H1 (cell line): ENCODE measurements around the gene PTPRG. TPM values are rescaled to one million over a fixed set of nuclear protein-coding genes. Genes with fewer than 3 reads are reported as not detected.

Source experiments
- BCL11A ChIP-seq, 2 experiments: IDR thresholded peaks; one replicate each; pipeline ENCODE4 v1.6.1; 2011; ENCODE audit warnings: low read depth in 2 of 2, low read length in 2 of 2, mild to moderate bottlenecking in 2 of 2
- CHD1 ChIP-seq: IDR thresholded peaks from 2 replicates; pipeline ENCODE4 v1.6.1; 2012; ENCODE audit warnings: low read depth, low read length, improper control_type of control experiment
- EP300 ChIP-seq, 2 experiments: IDR thresholded peaks; 1 replicate in 1 of 2; 2 replicates in 1 of 2; pipeline ENCODE4 v1.6.1; 2011 to 2012; ENCODE audit warnings: low read depth in 2 of 2, low read length in 2 of 2, mild to moderate bottlenecking in 2 of 2, borderline replicate concordance in 1 of 2, inconsistent platforms in 1 of 2, moderate library complexity in 1 of 2
- GTF2F1 ChIP-seq: IDR thresholded peaks from 2 replicates; pipeline ENCODE4 v1.6.1; 2012; ENCODE audit warnings: low read depth, low read length, improper control_type of control experiment, borderline replicate concordance
- HDAC2 ChIP-seq, 2 experiments: fragments of 300-600 bp in 1 of 2; sonication (generic) in 1 of 2; IDR thresholded peaks; 2 replicates each; pipeline ENCODE4 v1.6.1; 2011 to 2012; ENCODE audit warnings: low read depth in 2 of 2, low read length in 2 of 2, mild to moderate bottlenecking in 2 of 2, moderate library complexity in 2 of 2, borderline replicate concordance in 1 of 2, inconsistent platforms in 1 of 2
- KDM4A ChIP-seq: IDR thresholded peaks from one replicate; pipeline ENCODE4 v1.7.1; 2012; ENCODE audit warnings: low read depth, mild to moderate bottlenecking, moderate library complexity, low read length, inconsistent platforms; ENCODE audit not compliant: severe bottlenecking
- POU5F1 ChIP-seq: IDR thresholded peaks from 2 replicates; pipeline ENCODE4 v1.6.1; 2011; ENCODE audit warnings: low read depth, mild to moderate bottlenecking, low read length, moderate library complexity
- RFX5 ChIP-seq: IDR thresholded peaks from 2 replicates; pipeline ENCODE4 v1.6.1; 2011; ENCODE audit warnings: low read depth, low read length, improper control_type of control experiment, borderline replicate concordance
- RXRA ChIP-seq: IDR thresholded peaks from 2 replicates; pipeline ENCODE4 v1.6.1; 2011; ENCODE audit warnings: low read depth, mild to moderate bottlenecking, low read length, moderate library complexity; ENCODE audit not compliant: insufficient read depth
- SIN3A ChIP-seq, 2 experiments: IDR thresholded peaks in 1 of 2; conservative IDR thresholded peaks in 1 of 2; 2 replicates each; pipeline ENCODE4 v1.6.1; 2011 to 2012; ENCODE audit warnings: low read length in 2 of 2, improper control_type of control experiment in 1 of 2, low read depth in 1 of 2, mild to moderate bottlenecking in 1 of 2
- SIRT6 ChIP-seq: IDR thresholded peaks from one replicate; pipeline ENCODE4 v1.7.1; 2012; ENCODE audit warnings: low read length, inconsistent platforms
- USF2 ChIP-seq: IDR thresholded peaks from 2 replicates; pipeline ENCODE4 v1.6.1; 2011; ENCODE audit warnings: low read length, improper control_type of control experiment
- polyA plus RNA-seq, 7 experiments: library from polyadenylated mRNA; depleted of rRNA in 3 of 7; stranded (reverse) in 5 of 7; unstranded in 2 of 7; fragments of >200 nt in 5 of 7; fragments of 200-250 nt in 2 of 7; gene quantifications; 1 replicate in 5 of 7; 2 replicates in 1 of 7; 4 replicates in 1 of 7; pipeline versions ENCODE4 v1.2.1 to v1.2.3, GENCODE V29; 2011 to 2013; ENCODE audit warnings: missing spikeins in 2 of 7, mixed read lengths in 2 of 7
- total RNA-seq: library from RNA; stranded (reverse); fragmentation: NEBNext Ultra II Directional; extraction: Animal tissue kit (Norgen Biotek cat#: 25700); gene quantifications from 2 replicates; pipeline ENCODE4 v1.2.1, GENCODE V29; 2021

Gene PTPRG
- total and polyA plus RNA-seq, 2 of the 8 experiments (the other 6 are each of a cell fraction or from before 2014, with no cell fraction given) = 23.3 to 96.2 TPM

GRCh38 chr3:62211675-62212429, 650.5 kb downstream of the PTPRG start (continued):
- no peak for TF ChIP-seq POU5F1
- no peak for TF ChIP-seq USF2
- no peak for TF ChIP-seq RXRA
- no peak for TF ChIP-seq KDM4A
- TF ChIP-seq GTF2F1 = no peak
- TF ChIP-seq SIN3A (conservative IDR thresholded peaks at IDR 0.05 in 1 of 2, IDR thresholded peaks at IDR 0.05 in 1 of 2; ENCODE audit: low read depth in 1 of 2, low read length in 2 of 2) = no peak
- TF ChIP-seq HDAC2 (IDR thresholded peaks at IDR 0.05; ENCODE audit: borderline replicate concordance in 1 of 2, low read depth in 2 of 2, low read length in 2 of 2) = no peak
- TF ChIP-seq CHD1 = no peak
- TF ChIP-seq RFX5 = no peak
- no peak for TF ChIP-seq SIRT6
- TF ChIP-seq EP300 (IDR thresholded peaks at IDR 0.05; ENCODE audit: borderline replicate concordance in 1 of 2, low read depth in 2 of 2, low read length in 2 of 2) = no peak
- TF ChIP-seq BCL11A (IDR thresholded peaks at IDR 0.05; ENCODE audit: low read depth in 2 of 2, low read length in 2 of 2) = no peak
